Measurements from ENCODE around the gene SH3GLB2.

DNA sequence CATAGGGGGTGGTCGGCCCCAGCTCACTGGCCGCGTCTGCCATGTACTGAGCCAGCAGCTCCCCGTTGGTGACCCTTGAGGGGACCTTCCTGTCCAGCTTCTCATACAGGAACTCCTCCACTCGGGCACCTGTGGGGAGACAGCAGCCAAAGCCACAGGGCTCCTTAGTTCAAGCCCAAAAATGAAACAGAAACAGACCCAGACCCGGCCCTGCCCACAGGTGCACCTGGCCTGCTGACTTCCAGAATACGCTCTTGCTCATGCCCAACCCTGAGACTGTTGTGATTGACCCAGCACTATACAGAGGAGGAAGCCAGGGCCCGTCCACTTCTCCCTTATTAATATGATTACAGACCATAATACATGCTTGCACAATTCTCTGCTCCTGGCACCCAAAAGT is 7.0 kb downstream of the SH3GLB2 start:
- TF ChIP-seq, protein P1, sequence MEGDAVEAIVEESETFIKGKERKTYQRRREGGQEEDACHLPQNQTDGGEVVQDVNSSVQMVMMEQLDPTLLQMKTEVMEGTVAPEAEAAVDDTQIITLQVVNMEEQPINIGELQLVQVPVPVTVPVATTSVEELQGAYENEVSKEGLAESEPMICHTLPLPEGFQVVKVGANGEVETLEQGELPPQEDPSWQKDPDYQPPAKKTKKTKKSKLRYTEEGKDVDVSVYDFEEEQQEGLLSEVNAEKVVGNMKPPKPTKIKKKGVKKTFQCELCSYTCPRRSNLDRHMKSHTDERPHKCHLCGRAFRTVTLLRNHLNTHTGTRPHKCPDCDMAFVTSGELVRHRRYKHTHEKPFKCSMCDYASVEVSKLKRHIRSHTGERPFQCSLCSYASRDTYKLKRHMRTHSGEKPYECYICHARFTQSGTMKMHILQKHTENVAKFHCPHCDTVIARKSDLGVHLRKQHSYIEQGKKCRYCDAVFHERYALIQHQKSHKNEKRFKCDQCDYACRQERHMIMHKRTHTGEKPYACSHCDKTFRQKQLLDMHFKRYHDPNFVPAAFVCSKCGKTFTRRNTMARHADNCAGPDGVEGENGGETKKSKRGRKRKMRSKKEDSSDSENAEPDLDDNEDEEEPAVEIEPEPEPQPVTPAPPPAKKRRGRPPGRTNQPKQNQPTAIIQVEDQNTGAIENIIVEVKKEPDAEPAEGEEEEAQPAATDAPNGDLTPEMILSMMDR (IDR thresholded peaks at IDR 0.05; ENCODE audit: low read depth, low read length, missing input control) = no peak
- TF ChIP-seq JUND (IDR thresholded peaks at IDR 0.05) (no peak), RAD21 (IDR thresholded peaks at IDR 0.05) (no peak), MAX (IDR thresholded peaks at IDR 0.05) (no peak), RXRA (IDR thresholded peaks at IDR 0.05) (no peak), TAF1 (conservative IDR thresholded peaks at IDR 0.05) (no peak), FOXA1 (IDR thresholded peaks at IDR 0.05) (no peak)
- TF ChIP-seq, protein P2, sequence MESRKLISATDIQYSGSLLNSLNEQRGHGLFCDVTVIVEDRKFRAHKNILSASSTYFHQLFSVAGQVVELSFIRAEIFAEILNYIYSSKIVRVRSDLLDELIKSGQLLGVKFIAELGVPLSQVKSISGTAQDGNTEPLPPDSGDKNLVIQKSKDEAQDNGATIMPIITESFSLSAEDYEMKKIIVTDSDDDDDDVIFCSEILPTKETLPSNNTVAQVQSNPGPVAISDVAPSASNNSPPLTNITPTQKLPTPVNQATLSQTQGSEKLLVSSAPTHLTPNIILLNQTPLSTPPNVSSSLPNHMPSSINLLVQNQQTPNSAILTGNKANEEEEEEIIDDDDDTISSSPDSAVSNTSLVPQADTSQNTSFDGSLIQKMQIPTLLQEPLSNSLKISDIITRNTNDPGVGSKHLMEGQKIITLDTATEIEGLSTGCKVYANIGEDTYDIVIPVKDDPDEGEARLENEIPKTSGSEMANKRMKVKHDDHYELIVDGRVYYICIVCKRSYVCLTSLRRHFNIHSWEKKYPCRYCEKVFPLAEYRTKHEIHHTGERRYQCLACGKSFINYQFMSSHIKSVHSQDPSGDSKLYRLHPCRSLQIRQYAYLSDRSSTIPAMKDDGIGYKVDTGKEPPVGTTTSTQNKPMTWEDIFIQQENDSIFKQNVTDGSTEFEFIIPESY (IDR thresholded peaks at IDR 0.05) = no peak
- TF ChIP-seq, protein P3, sequence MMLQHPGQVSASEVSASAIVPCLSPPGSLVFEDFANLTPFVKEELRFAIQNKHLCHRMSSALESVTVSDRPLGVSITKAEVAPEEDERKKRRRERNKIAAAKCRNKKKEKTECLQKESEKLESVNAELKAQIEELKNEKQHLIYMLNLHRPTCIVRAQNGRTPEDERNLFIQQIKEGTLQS (IDR thresholded peaks at IDR 0.05) = no peak
- TF ChIP-seq, protein P4, sequence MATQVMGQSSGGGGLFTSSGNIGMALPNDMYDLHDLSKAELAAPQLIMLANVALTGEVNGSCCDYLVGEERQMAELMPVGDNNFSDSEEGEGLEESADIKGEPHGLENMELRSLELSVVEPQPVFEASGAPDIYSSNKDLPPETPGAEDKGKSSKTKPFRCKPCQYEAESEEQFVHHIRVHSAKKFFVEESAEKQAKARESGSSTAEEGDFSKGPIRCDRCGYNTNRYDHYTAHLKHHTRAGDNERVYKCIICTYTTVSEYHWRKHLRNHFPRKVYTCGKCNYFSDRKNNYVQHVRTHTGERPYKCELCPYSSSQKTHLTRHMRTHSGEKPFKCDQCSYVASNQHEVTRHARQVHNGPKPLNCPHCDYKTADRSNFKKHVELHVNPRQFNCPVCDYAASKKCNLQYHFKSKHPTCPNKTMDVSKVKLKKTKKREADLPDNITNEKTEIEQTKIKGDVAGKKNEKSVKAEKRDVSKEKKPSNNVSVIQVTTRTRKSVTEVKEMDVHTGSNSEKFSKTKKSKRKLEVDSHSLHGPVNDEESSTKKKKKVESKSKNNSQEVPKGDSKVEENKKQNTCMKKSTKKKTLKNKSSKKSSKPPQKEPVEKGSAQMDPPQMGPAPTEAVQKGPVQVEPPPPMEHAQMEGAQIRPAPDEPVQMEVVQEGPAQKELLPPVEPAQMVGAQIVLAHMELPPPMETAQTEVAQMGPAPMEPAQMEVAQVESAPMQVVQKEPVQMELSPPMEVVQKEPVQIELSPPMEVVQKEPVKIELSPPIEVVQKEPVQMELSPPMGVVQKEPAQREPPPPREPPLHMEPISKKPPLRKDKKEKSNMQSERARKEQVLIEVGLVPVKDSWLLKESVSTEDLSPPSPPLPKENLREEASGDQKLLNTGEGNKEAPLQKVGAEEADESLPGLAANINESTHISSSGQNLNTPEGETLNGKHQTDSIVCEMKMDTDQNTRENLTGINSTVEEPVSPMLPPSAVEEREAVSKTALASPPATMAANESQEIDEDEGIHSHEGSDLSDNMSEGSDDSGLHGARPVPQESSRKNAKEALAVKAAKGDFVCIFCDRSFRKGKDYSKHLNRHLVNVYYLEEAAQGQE (IDR thresholded peaks at IDR 0.05) = no peak

Measured in liver (tissue), 3 donors.